ENCODE data around the gene FBXL14.

FBXL14 gene

DNA sequence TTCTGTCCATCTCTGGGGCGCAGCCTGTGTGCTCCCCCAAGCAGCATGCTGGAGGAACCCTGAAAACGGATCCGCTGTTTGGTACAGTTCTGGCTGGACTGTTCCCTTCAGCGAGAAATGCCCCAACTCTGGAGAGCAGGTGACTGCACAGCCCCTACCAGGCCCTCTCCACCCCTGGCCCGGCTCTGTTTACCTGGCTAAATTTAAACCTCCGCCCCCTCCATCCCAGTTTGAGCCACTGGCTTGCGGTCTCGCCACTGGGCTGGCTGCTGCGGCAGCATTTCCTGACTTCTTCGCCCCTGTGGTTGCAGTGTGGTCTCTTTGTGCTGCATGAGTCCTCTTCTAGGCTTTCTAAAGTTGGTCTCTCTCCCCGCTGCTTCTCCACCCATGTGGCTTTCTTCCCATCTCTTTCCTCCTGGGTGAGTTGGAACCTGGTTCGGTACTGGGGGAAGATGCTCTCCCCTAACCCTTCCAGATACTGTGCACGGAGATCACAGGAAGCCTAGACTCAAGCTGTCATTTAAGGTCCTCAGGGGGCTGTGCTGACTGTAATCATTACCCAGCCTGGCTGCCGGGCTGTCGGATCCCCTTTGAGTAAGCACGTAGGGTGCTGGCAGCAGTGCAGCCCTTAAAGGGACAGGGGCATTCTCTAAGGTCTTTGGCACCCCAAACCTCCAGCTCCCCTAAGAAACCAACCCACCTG lies 60.6 kb downstream of the FBXL14 start:
- DNase-seq: peak in 2 of 5 donors; percentile 18 to 65

DNA sequence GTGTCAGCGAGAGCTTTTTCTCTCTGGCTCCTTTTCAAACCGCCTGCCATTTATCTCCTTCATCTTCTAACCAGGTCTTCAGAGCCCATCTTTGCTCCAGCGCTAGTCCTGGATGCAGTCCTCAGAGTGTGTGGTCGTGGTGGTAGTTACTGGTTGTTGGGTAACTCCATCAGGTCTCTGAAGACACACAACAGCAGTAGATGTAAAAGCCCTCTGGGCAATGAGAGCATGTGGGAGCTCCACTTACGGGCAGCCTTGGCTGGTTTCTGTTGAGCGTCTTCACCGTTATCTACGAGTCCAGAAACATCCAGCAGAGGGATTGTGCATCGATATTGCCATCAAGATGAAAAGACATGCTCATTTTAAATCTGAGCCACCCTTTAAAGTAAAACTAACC lies 61.2 kb downstream of the FBXL14 start:
- peak in 2 of 5 donors; percentile 8 to 36 for DNase-seq

DNA sequence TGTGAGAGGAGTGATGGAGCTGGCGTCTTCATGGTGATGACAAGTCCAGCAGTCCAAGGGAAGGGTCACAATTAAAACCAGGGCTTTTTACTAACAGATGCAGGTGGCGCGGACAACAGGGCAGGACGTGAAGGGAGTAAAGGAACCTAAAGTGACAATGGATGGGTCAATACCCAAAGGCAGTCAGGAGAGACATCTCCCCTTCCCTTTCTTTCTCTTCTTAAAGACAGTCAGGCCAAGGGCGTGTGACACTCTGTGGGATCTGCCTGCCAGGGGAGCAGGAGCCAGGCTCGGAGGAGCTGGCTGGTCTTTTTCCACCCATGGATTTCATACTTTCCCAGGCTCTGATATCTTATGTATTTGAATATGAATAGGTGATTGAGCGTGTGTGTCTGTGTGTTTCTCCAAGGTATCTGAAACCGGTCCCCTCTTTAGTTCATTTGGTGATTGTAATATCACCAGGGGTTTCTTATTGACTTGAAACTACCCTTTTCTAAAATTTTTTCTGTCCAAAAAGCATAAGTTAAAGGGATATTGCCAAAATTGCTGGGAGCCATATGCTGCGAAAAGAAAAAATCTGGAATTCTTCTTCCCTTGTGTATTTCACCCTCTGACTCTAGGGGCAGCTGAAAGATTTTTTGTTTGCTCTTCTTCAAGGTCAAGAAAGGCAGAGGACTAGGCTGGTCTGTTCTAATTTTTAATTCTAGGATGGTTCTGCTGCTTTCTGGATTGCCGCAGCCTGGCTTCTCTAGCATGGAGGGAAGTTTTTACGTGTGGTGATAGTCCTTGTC lies 61.8 kb downstream of the FBXL14 start:
- no peak for DNase-seq

DNA sequence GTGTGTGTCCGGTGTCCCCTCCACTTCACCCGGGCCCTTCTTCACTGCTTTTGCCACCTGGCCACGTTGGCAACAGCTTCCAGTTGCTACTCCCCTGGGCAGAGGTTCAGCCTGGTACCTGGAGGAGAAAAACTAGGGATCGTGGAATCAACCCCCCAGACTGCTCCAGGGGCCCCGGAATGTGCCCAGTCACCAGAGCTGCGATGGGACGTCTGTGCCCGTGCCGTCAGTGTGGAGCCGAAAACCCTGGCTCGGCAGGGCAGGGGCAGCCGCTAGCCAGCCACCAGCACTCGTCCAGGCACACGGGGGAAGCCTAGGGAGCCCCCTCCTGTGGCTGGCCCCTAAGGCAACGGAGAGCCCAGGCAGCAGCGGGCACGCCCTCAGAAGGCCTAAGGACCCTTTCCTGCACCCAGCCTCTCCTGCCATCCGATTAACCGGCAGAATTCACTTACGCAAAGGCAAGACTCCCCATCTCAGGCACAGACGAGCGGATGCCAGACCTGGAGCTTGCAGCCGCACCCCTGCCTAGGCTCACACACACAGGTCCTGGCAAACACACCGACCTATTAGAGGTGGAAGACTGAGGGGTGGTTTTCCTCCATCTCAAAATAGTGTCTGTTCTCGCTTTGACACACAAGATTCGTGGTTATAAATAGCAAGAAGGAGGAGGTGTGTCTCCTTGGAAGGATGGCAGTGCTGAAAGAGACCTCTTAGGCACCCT lies 62.6 kb downstream of the FBXL14 start:
- peak in 1 of 5 donors; percentile 15 for DNase-seq

DNA sequence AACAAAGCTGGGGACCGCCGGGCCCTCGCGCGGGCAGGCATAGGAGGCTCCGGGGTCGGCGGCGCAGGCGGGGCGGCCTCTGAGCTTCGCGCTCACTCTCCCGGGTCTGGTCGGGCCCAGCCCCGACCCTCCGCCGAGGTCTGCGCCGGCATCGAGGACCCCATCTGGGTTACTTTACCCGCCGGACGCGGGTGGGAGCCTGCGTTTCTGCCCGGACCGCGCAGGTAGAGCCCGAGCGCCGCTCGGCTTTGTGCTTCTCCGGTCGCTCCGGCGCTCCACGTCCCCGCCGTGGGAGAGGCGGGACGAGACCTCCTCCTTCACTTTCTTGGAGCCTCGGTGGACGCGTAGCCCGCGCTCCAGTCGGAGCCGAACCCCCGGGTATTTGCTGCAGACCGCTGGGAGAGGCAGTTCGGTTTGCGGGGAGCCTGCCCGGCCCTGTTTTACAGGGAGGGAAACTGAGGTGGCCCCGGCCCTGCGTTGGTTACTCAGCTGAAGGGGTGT lies 63.2 kb downstream of the FBXL14 start:
- DNase-seq: no peak

DNA sequence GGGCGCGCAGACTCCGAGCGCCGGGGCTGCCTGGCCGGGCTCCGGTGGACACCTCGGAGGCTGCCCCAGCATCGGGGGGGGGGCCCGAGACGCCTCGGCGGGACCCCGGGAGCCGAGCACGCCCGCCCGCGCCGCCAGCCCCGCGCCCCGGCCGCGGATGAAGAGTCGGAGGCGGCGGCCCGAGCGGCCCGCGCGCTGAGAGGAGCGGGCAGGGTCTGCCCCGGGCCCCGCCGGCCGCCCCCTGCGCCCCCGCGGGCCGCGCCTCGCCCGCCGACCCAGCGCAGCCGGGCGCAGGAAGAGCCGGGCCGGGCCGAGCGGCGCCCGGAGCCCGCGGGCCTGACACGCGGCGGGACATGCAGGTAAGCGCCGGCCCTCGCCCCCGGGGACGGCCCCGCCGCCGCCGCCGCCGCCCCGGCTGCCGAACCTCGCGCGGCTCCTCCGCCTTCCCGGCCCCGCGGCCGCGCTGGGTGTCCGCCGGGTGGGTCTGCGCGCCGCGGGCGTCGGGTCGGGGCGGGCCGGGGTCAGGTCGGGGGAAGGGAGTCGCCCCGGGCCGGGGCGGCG lies 63.7 kb downstream of the FBXL14 start:
- DNase-seq: no peak

DNA sequence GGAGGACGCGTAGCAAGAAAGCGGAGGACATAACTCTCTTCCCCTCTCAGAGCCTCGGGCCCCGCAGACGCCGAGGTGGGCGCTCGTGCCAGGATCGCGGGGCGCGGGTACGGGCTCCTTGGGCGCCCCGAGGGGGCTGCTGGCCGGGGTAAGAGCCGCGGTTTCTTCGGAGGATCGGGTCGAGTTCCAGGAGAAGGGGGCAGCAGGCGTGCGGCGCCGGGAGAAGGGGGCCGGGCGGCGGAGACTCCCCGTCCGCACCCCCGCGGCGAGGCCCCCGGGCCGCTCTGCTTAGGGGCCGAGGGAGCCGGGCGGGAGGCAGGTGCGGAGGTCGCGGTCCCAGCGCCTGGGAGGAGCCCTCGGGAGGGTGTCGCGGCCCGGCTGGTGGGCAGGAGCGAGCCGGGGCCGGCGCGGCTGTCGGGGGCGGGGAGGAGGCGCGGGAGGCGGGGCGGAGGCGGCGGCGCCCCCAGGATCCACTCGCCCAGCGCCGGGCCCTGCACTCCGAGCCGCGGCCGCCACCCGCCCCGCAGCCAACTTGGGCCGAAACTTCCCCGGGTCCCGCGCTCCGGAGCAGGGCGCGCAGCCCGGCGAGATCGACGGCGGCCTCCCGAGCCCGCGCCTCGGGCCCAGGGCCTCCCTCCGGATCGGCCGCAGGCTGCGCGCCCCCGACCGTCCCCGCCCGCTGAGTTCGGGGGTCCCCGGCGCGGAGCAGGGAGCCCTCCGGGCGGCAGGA lies 64.4 kb downstream of the FBXL14 start:
- DNase-seq: no peak

DNA sequence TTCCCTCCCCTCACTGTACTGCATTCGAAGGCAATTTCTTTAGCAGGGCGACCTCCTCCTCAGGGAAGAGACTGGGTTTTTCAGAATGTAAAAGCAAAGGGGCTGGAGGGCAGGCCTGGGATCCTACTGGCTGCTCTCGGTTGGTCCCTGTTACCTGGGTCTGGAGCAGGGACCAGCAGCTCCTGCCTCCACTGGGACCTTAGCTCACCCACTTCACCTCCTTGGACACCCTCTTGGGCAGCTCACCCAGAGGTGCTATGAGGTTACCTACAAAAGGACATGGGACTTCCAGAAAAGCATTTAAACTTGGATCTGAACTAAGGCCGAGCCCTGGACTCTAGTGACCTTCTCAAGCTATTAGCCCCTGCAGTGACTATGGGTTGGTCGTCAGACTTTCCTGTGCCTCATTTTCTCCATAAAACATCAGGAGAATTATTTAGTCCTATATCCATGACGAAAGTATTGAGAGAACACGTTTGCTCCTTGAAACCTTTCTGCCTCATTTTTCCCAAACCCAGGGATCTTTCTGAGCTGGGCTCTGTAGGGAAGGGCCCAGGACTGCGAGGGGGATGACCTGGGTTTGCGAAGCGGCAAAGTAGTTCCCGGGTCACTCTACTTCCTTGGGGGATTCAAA lies 65.0 kb downstream of the FBXL14 start:
- no peak for DNase-seq

DNA sequence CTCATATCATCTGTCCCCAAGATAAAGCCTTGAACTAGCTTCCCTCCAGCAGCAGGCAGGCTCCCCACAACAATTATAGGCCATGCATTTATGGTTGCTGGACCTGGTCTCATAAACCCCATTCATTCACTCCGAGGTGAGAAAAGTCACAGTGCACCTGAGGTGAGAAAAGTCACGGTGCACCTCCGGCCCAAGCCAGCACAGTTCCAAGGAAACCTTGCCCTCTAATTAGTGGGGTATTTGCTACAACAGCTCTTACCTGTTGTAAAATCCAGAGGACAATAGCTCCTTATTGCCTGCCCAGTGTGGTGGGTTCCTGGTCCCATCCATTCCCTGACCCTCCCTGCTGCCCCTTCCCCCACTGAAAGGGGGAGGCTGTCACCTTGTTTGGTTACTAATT lies 65.6 kb downstream of the FBXL14 start:
- DNase-seq: no peak

DNA sequence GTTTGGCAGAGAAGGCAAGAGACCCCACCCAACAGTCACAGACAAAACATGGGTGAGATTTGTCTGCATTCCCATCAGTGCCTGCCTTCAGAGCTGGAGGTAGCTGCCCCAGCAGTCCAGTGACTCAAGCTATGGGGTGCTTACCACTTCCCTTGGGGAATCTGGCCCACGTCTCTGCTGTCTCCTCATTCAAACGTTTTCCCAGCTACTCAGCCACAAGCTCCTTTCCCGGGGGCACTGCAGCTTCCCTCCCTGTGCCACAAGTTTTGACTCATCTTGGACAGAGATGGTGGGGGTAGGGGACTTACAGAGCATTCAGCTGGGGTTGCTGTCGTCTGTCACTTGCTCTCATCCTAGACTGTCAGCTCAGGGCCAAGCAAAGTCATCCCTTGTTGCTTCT lies 66.6 kb downstream of the FBXL14 start:
- no peak for DNase-seq

DNA sequence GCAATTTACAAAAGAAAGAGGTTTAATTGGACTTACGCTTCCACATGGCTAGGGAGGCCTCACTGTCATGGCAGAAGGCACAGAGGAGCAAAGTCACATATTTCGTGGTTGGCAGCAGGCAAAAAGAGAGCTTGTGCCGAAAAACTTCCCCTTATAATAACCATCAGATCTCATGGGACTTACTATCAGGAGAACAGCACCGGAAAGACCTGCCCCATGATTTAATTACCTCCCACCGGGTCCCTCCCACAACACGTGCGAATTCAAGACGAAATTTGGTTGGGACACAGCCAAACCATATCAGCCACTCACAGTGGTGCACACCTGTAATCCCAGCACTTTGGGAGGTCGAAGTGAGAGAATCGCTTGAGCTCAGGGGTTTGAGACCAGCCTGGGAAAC lies 68.5 kb downstream of the FBXL14 start:
- no peak for DNase-seq

DNA sequence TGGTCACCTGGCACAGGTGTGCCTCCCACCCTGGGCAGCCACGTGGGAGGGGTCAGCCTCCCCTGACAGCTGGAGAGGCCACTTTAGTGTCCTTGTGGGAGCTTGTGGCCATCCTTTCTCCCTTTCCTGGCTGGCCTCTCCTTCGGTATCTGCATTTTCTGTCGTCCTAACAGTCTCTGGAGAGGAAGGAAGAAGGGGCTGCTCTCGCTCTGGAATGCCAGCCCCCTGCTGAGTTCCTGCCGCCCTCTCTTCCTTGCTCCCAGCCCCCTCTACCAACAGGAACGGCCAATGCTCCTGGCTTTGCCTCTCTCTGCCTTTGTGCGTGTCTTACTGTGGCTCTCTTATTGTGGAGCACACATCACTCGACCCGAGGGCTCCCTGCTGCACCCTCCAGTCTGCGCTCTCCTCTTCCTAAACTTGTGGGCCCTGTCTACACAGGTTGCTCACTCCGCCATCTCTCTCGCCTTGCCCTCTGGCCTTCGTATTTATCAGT lies 70.8 kb downstream of the FBXL14 start:
- DNase-seq: no peak

DNA sequence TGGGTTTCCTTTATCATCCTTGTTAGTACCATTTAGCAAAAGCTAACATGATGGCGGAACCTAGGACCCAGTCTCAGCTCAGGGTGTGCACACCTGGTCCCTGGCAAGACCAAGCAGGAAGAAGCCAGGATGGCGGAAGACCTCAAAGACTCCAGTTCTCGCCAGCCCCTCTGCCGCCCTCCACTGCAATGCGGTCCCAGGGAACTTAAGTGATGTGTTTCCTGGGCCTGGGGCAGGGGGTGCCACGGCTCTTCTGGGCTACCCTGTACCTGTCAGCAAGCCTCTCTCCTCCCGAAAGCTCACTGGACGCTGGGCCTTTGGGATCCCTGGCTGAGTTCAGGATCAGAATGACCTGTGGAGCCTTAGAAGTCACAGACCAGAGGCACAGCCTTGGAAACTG lies 71.3 kb downstream of the FBXL14 start:
- no peak for DNase-seq

DNA sequence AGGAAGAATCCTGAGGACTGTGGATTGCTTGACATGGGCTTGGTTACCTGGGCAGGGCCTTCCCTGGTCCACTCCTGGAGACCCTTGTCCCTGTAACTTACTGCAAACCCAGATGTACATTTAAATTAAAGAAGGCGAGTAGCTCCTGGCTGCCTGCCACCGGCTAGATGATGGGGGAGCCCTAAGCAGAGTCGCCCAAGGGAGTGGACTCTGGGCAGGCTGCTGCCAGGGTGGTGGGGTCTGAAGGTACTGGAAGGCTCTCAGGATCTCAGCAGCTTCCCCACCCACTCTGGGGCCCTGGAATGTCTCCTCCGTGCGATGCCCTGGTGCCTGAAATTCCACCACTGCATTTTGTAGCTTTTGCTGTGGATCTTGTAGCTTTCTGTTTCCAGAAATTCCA lies 74.7 kb downstream of the FBXL14 start:
- DNase-seq: no peak

DNA sequence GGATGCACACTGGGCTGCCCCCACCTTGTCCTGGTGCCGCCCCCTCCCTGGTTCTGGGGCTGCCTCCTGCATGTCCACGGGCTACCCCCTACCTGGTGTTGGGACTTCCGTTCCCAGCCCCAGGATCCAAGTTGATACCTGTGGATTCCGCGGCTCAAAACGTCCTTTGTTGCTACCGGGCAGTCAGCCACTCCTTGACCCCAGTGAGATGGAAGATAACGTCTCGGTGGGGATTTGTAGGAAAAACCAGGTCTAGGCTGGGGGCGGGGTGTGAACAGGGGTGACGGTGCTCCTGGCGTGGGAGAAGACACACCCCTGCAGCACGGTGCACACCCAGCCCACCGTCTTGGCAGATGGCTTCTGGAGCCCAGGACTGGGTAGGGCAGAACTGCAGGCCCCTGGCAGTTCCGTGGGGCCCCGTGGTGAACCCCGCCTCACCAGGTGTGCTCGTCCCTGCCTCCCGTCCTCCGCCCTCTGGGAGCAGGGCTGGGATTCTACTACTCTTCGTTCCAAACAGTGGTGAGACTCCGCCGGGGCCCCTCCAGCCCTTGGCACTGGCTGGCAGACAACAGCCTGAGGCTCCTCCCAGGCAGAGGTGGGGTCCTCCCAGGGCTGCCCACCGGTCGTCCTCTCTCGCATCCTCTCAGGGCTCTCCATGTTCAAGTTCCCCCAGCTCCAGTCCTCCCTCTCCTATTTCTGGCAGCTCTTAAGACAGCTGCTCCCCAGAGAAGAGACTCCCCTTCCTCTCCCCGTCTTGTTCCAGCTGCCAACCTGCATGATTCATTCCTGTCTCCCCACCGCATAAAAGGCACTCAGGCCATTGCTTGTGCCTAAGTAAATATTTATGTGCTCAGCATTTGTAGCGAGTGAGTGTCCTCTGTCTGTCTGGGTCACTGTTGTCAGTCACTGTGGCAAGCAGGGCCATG lies 75.5 kb downstream of the FBXL14 start:
- DNase-seq: no peak

DNA sequence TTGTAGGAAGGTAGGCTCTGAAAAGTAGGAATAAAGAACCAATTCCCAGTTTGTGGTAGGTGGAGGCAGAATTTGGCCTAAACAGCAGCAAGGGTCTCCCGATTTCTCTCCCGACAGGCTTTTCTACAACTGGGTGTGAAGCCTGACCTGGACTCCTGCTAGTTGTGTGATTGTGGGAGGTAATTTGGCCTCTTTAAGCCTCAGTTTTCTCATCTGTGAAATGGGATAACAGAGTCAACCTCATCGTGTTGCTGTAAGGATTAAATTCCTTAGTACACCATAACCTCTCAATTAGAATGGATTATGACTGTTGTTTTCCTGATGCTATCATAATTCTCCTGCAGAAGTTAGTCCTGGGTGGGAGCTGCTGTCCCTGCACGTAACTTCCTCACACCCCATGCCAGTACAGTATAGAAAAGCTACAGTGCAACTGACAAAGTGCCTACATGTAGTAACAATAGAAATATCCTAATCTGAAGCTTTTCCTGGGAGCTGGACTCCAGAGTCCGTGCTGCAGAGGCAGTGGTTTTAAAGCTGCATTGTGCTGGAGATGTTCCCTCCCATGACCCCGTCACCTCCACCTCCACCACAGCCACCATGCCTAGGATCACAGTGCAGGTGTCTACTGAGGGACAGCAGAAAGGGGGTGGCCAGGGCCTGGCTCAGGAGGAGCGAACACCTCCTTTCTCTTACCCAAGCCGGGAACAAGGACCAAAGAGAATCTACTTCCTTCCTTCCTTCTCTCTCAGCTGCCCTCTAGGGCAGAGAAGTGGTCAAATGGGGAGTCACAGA lies 76.5 kb downstream of the FBXL14 start:
- no peak for DNase-seq

DNA sequence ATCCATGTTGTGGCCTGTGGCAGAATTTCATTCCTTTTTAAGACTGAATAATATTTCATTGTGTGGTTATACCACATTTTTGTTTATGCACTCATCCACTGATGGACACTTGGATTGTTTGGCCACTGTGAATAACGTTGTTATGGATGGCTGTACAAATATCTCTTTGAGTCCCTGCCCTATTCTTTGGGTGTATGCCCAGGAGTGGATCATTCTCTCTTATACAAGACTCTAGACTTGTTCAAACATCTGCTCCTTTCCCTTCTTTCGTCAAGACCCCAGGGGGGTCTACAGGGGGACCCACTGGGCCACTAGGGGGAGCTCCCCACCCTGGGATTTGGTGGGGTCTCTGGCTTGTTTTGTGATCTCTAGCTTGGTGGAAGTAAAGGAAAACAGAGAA lies 77.4 kb downstream of the FBXL14 start:
- no peak for DNase-seq

Measured in T-helper 1 cell (primary cell).